GM19452 (cell line): ENCODE results near the gene GLS.
"Not testable (repeated sequence)": the region's sequence is repeated elsewhere in the genome, so short reads cannot be mapped to it uniquely, and the experiment has no call there.

Experiments
- ATAC-seq: cut with Tn5 transposase; IDR thresholded peaks from one replicate; pipeline ENCODE4 v1.9.1; 2021; ENCODE audit not compliant: unreplicated experiment

GLS gene

DNA sequence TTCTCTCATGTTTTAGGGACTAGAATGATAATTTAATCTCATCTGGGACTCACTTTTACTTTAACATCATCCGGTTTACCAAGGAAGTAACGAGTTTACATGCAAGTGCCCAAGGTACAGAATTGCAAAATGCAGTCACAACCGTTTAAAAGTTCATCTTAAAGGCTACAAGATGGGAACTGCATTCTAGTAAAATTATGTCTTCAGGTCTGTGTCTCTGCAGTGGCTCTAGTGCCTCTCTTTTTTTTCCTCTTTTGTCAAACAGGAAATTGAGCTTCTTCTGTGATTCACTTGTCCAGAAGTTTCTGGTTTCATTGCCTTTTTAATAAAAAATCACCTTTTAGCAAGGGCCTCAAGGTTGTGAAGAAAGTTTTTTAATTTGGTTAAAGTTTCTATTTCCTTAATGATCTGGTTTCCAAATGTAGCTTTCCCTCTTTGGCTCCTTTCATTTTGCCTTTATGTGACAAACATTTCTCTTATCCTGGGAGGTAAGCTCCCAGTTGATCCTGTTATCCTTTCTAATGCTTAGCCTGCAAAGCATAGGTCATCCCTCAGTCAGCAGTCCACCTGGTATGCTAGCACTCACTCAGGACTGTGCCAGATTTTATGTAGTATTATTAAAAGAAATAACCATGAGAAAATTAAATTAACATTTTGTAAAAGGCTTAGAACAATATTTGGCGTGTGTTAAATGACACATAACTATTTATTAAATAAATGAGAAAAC, 2.4 kb downstream of the GLS start:
- ATAC-seq = no peak

DNA sequence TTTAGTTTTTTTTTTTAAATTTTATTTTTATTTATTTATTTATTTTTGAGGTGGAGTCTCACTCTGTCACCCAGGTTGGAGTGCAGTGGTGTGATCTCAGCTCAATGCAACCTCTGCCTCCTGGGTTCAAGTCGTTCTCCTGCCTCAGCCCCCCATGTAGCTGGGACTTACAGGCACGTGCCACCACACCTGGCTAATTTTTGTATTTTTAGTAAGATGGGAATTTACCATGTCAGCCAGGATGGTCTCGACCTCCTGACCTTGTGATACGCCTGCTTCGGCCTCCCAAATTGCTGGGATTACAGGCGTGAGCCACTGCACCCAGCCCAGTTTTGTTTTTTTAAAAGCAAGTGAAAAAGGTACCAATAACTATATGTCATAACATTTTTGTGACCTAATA, 5.2 kb downstream of the GLS start:
- not testable (repeated sequence) for ATAC-seq

- peak; percentile 63 for ATAC-seq
Measured at GRCh38 chr2:190887089-190887488, 6.5 kb downstream of the GLS start.

DNA sequence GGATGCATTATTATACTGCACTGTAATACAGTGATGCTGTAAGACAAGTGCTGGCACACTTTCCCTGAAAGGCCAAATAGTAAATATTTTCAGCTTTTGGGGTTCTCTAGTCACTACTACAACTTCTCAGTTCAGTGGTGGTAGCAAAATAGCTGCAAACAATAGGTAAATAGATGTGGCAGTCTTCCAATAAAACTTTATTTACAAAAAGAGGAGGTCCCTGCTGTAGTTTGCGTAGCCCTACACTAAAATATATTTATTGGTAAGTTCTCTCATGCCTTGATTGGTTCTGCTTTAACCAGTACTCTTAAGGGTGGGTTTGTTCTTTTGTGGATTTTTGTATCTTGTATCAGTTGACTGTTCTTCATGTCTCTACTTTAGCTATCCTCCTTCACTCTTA, 7.8 kb downstream of the GLS start:
- ATAC-seq = no peak

GRCh38 chr2:190889175-190889943, 8.7 kb downstream of the GLS start:
- ATAC-seq = no peak

GRCh38 chr2:190891372-190891771, 10.8 kb downstream of the GLS start:
- peak; percentile 36 for ATAC-seq

DNA sequence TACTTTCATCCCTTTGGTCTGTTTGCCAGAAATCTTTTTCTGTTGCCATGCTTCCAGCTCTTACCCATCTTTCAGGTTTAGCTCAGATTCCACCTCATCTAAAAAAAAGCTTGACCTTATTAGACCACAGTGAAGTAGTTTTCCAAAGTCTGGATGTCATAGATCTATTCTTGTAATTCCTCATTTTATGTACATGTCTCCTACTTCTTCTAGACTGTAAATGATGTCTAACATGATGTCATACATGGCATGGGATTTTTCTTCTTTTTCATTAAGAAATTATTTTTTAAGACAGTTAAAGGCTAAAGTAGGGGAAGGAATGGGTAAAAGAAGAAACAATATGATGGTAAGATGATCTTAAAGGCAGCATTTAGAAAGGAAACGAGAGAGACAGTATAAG, 11.3 kb downstream of the GLS start:
- ATAC-seq = no peak

DNA sequence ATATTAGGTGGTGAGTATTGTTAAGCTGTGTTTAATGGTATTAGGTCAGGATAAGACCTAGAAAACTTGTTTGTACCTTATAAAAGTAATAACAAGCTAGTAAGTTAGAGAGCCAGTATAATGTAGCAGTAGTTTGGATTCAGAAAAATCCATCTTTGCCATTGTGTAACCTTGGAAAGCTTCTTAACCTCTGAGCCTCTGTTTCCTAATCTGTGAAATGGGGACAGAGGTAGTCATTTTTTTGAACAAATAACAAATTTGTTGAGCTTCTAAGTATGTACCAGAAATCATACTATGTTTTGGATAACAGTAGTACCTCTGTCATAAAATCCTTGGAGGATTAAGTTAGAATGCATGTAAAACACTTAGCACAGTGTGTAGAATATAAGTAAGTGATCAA, 12.5 kb downstream of the GLS start:
- ATAC-seq = no peak

DNA sequence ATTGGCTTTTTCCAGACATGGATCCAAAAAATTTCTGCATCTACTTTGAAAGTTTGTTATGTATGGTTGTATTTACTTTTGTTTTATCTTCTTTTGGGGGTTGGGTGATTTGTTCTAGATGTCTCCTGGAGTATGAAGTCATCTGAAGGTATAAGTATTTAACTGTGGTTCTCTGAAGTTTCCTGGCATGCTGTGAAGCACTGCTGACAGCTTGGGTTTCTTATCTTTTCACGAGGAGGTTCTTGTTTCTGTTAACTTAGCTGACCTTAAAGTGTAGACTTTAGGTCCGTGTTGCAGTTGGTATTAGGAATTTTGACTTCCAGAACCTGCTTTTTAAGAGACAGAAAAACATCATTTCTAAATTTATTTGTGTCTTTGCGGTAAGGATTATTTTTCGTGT, 15.9 kb downstream of the GLS start:
- no peak for ATAC-seq

DNA sequence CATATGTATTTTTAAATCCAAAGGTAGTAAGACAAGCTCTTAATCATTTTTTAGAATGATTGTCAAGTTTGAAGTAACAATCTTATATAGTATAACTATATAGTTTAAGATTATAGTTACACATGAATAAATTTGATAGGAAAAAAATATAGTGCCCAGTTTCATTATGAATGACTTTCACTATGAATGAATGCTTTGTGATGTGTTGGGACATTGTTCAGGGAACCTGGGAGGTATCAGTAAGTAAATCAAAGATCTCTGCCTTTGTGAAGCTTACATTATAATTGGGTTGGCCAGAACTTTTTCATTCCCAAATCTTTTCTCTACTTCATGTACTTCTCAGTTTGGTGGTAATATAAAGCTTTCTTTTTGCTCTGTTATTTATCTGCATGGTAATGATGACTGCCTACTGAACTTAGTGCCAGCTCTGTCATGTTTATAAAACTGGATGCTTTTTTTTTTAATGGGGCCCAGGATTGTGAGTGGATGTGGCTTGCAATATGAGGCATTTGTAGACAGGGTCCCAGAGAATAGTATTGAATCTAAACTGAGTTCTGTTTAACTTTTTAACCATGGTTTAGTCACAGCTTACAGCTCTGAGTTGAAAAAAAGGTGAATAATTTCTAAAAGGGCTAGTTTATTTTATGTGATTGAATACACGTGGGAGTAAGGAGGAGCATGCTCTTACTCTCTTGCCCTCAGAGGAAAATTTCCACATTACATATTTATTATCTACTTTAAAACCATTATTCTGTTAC, 23.3 kb downstream of the GLS start:
- no peak for ATAC-seq

DNA sequence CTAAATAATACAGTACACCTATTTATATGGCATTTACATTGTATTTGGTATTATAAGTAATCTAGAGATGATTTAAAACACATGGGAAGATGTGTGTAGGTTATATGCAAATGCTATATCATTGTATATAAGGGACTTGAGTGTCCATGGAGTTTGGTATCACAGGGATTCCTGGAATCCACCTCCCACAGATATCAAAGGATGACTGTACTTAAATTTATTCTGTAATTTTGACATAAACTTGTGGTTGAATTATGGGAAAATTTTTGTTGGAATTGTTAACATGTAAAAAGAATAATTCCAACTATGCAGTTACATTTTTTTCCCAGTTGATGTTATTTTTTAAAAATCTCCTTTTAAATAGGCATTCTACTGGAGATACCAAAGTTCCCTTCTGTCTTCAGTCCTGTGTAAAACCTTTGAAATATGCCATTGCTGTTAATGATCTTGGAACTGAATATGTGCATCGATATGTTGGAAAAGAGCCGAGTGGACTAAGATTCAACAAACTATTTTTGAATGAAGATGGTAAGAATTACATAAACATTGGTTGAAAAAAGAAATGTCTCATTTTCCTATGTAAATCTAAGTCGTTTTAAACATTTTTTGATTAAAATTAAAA, 24.1 kb downstream of the GLS start:
- ATAC-seq = no peak

GRCh38 chr2:190908532-190908931, 27.9 kb downstream of the GLS start:
- ATAC-seq = no peak

GRCh38 chr2:190909680-190910079, 29.1 kb downstream of the GLS start:
- ATAC-seq = no peak

- ATAC-seq = no peak
Measured at GRCh38 chr2:190910341-190911136, 29.9 kb downstream of the GLS start.

DNA sequence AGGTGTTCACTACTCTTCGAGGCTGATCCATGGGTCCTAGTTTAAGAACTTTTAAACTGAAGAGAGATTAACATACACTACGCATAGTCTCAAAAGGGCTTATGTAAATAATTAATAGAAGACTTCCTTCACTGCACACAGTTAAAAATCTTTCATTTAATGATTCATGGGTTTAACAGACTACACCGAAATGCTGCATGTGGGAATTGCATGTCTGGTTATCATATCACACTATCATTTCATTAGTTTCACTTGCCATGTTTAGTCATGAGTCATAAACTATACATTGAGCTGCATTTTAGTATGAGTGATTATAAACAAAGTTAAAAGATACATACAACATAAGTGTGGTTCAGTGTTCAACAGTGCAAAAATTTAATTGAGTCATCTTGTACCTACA, 31.2 kb downstream of the GLS start:
- ATAC-seq = peak; percentile 94

DNA sequence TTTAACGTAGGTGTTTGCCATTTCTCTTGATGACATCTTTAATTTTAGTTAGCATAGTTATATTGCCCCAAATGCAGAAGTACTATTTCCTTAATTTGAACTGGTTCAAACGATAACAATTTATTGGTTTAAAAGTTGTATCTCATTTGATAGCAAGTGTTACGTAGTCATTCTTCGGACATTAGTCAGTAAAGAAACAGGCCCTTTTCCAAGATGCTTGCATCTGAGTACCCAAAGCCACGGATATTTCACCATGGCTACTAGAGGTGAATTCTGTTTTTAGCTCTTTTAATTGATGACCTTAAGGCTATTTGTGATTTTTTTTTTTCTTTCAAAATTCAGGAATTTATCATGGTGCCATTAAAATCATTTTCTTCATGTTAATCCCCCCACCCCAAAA, 32.1 kb downstream of the GLS start:
- no peak for ATAC-seq

GRCh38 chr2:190913725-190914124, 33.1 kb downstream of the GLS start:
- ATAC-seq = no peak

DNA sequence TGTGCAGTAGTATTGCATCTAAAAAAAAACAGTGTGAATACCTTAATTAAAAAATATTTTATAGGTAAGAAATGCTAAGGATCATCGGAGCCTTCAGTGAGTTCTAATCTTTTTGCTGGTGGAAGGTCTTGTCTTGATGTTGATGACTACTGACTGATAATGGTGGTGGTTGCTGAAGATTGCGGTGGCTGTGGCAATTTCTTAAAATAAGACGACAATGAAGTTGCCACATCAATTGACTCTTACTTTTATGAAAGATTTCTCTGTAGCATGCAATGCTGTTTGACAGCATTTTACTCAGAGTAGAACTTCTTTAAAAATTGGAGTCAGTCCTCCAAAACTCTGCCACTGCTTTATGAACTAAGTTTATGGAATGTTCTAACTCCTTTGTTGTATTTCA, 36.2 kb downstream of the GLS start:
- ATAC-seq = no peak

GRCh38 chr2:190920085-190920484, 39.5 kb downstream of the GLS start:
- ATAC-seq = no peak

GRCh38 chr2:190922376-190922775, 41.8 kb downstream of the GLS start:
- ATAC-seq = no peak

DNA sequence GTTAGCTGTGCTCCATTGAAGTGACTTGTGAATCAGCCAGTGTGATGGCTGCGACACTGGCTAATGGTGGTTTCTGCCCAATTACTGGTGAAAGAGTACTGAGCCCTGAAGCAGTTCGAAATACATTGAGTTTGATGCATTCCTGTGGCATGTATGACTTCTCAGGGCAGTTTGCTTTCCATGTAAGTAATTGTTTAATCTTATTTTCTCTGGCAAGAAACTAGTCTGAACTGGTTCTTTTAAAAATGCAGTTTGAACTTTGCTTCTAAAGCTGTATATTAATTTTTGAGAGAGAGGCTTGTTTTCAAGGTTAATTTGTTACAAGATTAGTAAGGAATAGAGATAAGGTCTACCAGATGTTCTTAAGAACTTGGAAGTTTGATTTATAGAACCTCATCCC, 46.7 kb downstream of the GLS start:
- no peak for ATAC-seq
